T-cell (primary cell): ENCODE measurements around the gene NUDT9. TPM values are rescaled to one million over a fixed set of nuclear protein-coding genes. Genes with fewer than 3 reads are reported as not detected.
"Not testable (repeated sequence)": the region's sequence is repeated elsewhere in the genome, so short reads cannot be mapped to it uniquely, and the experiment has no call there.

Experiments
- ATAC-seq, 4 experiments: fragments of 200-7000 bp in 3 of 4; fragments of 150-1000 bp in 1 of 4; cut with Tn5 transposase; replicated peaks in 1 of 4; 1 replicate in 3 of 4; 2 replicates in 1 of 4; pipeline ENCODE4 v1.10.0; 2021; ENCODE audit warnings: moderate library complexity in 3 of 4, mild to moderate bottlenecking in 2 of 4, moderate number of reproducible peaks in 1 of 4
- CTCF ChIA-PET, 2 donors: fragments of 300-600 bp; sonication (Branson Sonifier 250); formaldehyde crosslinking; loops; one replicate each; lab custom pipeline; 2022; ENCODE audit warnings: antibody characterized with exemption in 2 of 2; lab: Charles Lee
- POLR2A ChIA-PET, 2 donors: fragments of 300-600 bp; sonication (Branson Sonifier 250); formaldehyde crosslinking; loops; one replicate each; lab custom pipeline; 2022; ENCODE audit warnings: antibody characterized with exemption in 2 of 2; lab: Charles Lee
- DNase-seq, 35 experiments: peaks; one replicate each; pipeline versions ENCODE4 v3.0.0 to v3.0.0-alpha.2; 2013 to 2023
- H3K27ac ChIP-seq: one replicate; pipeline ENCODE4 v1.5.1; 2013; ENCODE audit warnings: low read length
- H3K27me3 ChIP-seq, 2 experiments: replicated peaks in 1 of 2; 1 replicate in 1 of 2; 2 replicates in 1 of 2; pipeline versions ENCODE4 v1.6.1 to v1.7.0; 2013; ENCODE audit warnings: low read length in 1 of 2, mixed read lengths in 1 of 2; ENCODE audit not compliant: control insufficient read depth in 2 of 2, insufficient read depth in 2 of 2; ENCODE audit errors: extremely low read depth in 1 of 2
- H3K36me3 ChIP-seq, 2 donors: 1 replicate in 1 of 2; 2 replicates in 1 of 2; pipeline versions ENCODE4 v1.6.1 to v1.7.0; 2013; ENCODE audit warnings: low read length in 1 of 2; ENCODE audit not compliant: control insufficient read depth in 2 of 2, insufficient read depth in 1 of 2; ENCODE audit errors: extremely low read depth in 1 of 2
- H3K4me1 ChIP-seq, 2 experiments: 1 replicate in 1 of 2; 2 replicates in 1 of 2; pipeline versions ENCODE4 v1.6.1 to v1.7.0; 2013; ENCODE audit warnings: low read length in 2 of 2, mixed read lengths in 1 of 2; ENCODE audit not compliant: insufficient read depth in 2 of 2, control insufficient read depth in 1 of 2; ENCODE audit errors: extremely low read depth in 1 of 2
- H3K4me3 ChIP-seq, 2 donors: 1 replicate in 1 of 2; 2 replicates in 1 of 2; pipeline versions ENCODE4 v1.5.1 to v1.7.0; 2013; ENCODE audit warnings: mild to moderate bottlenecking in 2 of 2, low read length in 1 of 2, moderate library complexity in 1 of 2; ENCODE audit not compliant: control insufficient read depth in 1 of 2; ENCODE audit errors: extremely low read depth in 1 of 2
- H3K9me3 ChIP-seq: 2 replicates; pipeline ENCODE4 v1.7.0; 2013
- H3K27ac Mint-ChIP-seq, 2 donors: one replicate each; pipeline ENCODE4 v1.8.0; 2020 to 2021; ENCODE audit warnings: mild to moderate bottlenecking in 2 of 2, mixed read lengths in 2 of 2
- H3K27me3 Mint-ChIP-seq, 2 donors: one replicate each; pipeline ENCODE4 v1.8.0; 2021 to 2022; ENCODE audit warnings: mixed read lengths in 2 of 2
- H3K36me3 Mint-ChIP-seq: one replicate; pipeline ENCODE4 v1.8.0; 2021; ENCODE audit warnings: mixed read lengths
- H3K4me1 Mint-ChIP-seq, 3 donors: one replicate each; pipeline ENCODE4 v1.8.0; 2020 to 2022; ENCODE audit warnings: mixed read lengths in 3 of 3, mild to moderate bottlenecking in 1 of 3
- H3K4me3 Mint-ChIP-seq, 3 donors: one replicate each; pipeline ENCODE4 v1.8.0; 2020 to 2022; ENCODE audit warnings: mild to moderate bottlenecking in 3 of 3, mixed read lengths in 3 of 3, moderate library complexity in 3 of 3
- H3K9me3 Mint-ChIP-seq, 3 donors: one replicate each; pipeline ENCODE4 v1.8.0; 2020 to 2022; ENCODE audit warnings: mixed read lengths in 3 of 3
- WGBS: methylation state at CpG from one replicate; pipeline ENCODE4 v1.1.5; 2013; ENCODE audit warnings: missing lambda C conversion rate; ENCODE audit not compliant: insufficient coverage; 5-methylcytosine and 5-hydroxymethylcytosine counted together
- total RNA-seq, 35 experiments: library from RNA in 6 of 35; stranded (reverse) in 6 of 35; fragments of 120-200 nt in 1 of 35; gene quantifications; one replicate each; pipeline versions ENCODE4 v1.2.1 to v1.2.4 and lab custom pipeline; 2013 to 2026

NUDT9 gene
- total RNA-seq, 5 donors from 2014 or later (not counting 1 experiment from before 2014, with no cell fraction given): 10.1 to 18.0 (median 13.9) TPM

- DNase-seq (no peak), ATAC-seq (no peak)
- no peaks in the 10 kb centered on the region for H3K9me3 ChIP-seq
- ChIA-PET POLR2A (interaction anchor here in 1 of 2 donors (0.5 kb wide), 1 partner anchor 46 kb away, joined by 5 read pairs; no protein-coding TSS in a partner anchor), CTCF (interaction anchor here (0.8 to 1.1 kb wide), 4 partner anchors 32 to 379 kb away, joined by 3 to 4 read pairs (median 4); no protein-coding TSS in a partner anchor)
- 65% methylated on average over 4 of the region's 6 CpGs for WGBS
- Mint-ChIP-seq H3K27me3 (no peaks in the 10 kb centered on the region), H3K4me1 (peaks cover 0 to 3% (median 0%) of the 10 kb centered on the region in 3 donors), H3K27ac (peak overlapping the region in 1 of 2 donors; percentile 11), H3K4me3 (no peak overlapping the region), H3K9me3 (no peaks in the 10 kb centered on the region), H3K36me3 (no peaks in the 10 kb centered on the region)
- H3K36me3 ChIP-seq: no peaks in the 10 kb centered on the region
- no peak overlapping the region for H3K27ac ChIP-seq
- no peak overlapping the region for H3K4me3 ChIP-seq
- no peaks in the 10 kb centered on the region for H3K27me3 ChIP-seq
- no peaks in the 10 kb centered on the region for H3K4me1 ChIP-seq
These were observed 47.0 kb downstream of the NUDT9 start for GRCh38 chr4:87469390-87469789.

DNA sequence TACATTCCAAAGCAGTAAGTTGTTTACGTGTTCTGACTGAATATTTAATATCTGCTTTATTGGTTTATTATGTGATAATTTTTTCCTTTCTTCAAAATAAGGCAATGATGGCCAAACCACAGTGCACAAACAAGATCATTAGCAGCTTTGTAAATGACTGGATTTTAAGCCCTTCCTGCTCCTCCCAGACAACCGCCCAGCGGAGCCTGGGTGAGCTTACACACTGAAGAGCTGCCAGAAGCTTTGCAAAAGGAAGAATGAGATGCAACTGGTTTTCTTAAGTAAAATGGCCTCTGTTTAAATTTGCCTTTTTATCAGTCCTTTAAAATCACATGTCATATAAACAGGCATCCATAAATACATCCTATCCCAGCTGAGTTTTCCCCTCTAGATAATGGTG is 54.6 kb downstream of the NUDT9 start:
- Histone ChIP-seq H3K36me3 (no peaks in the 10 kb centered on the region), H3K27ac (no peak overlapping the region), H3K27me3 (no peaks in the 10 kb centered on the region), H3K4me1 (no peaks in the 10 kb centered on the region), H3K9me3 (no peaks in the 10 kb centered on the region), H3K4me3 (no peak overlapping the region)
- no peaks in the 10 kb centered on the region for H3K27me3 Mint-ChIP-seq
- H3K4me3 Mint-ChIP-seq: no peak overlapping the region
- ChIA-PET POLR2A (no interaction called here), CTCF (no interaction called here)
- no peak for DNase-seq
- WGBS: no CpG with 5 or more reads among the region's 3 CpGs
- no peaks in the 10 kb centered on the region for H3K4me1 Mint-ChIP-seq
- no peaks in the 10 kb centered on the region for H3K9me3 Mint-ChIP-seq
- no peak for ATAC-seq
- no peaks in the 10 kb centered on the region for H3K36me3 Mint-ChIP-seq
- no peak overlapping the region for H3K27ac Mint-ChIP-seq

GRCh38 chr4:87478732-87479250 is 56.4 kb downstream of the NUDT9 start:
- ATAC-seq (no peak), DNase-seq (no peak)
- Mint-ChIP-seq H3K4me3 (no peak overlapping the region), H3K27ac (no peak overlapping the region), H3K4me1 (no peaks in the 10 kb centered on the region), H3K9me3 (no peaks in the 10 kb centered on the region), H3K36me3 (peaks cover 7% of the 10 kb centered on the region), H3K27me3 (no peaks in the 10 kb centered on the region)
- Histone ChIP-seq H3K36me3 (no peaks in the 10 kb centered on the region), H3K27me3 (no peaks in the 10 kb centered on the region), H3K27ac (no peak overlapping the region), H3K4me3 (no peak overlapping the region), H3K9me3 (no peaks in the 10 kb centered on the region), H3K4me1 (no peaks in the 10 kb centered on the region)
- ChIA-PET POLR2A (no interaction called here), CTCF (no interaction called here)
- 83% methylated on average over 1 of the region's 1 CpG for WGBS

DNA sequence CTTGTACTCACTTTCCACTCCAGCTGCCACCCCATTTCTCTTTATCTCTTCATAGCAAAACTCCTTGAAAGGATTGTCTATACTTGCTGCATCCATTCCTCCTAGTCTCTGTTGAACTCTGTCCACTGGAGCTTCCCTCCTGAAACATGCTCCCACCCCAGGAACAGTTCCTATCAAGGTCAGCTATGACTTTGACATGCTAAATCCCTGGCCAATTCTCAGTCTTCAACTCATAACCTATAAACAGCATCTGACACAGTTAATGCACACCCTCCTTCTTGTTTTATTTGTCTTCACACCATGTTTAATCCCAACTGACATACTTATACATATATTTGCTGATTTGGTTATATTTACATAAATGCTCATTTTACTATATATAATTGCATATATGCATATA is 59.0 kb downstream of the NUDT9 start:
- Histone ChIP-seq H3K4me3 (no peak overlapping the region), H3K27ac (no peak overlapping the region), H3K36me3 (no peaks in the 10 kb centered on the region), H3K27me3 (no peaks in the 10 kb centered on the region), H3K9me3 (no peaks in the 10 kb centered on the region), H3K4me1 (no peaks in the 10 kb centered on the region)
- Mint-ChIP-seq H3K27me3 (no peaks in the 10 kb centered on the region), H3K36me3 (peaks cover 7% of the 10 kb centered on the region), H3K4me1 (no peaks in the 10 kb centered on the region), H3K27ac (no peak overlapping the region), H3K9me3 (no peaks in the 10 kb centered on the region), H3K4me3 (no peak overlapping the region)
- no peak for ATAC-seq
- POLR2A ChIA-PET: no interaction called here
- CTCF ChIA-PET: interaction anchor here in 1 of 2 donors (0.6 kb wide), 1 partner anchor 19 kb away, joined by 3 read pairs; no protein-coding TSS in a partner anchor
- no peak for DNase-seq

DNA sequence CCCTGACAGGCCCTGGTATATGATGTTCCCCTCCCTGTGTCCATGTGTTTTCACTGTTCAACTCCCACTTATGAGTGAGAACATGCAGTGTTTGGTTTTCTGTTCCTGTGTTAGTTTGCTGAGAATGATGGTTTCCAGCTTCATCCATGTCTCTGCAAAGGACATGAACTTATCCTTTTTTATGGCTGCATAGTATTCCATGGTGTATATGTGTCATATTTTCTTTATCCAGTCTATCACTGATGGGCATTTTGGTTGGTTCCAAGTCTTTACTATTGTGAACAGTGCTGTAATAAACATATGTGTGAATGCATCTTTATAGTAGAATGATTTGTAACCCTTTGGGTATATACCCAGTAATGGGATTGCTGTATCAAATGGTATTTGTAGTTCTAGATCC is 60.9 kb downstream of the NUDT9 start:
- not testable (repeated sequence) for ATAC-seq, H3K36me3 ChIP-seq, H3K9me3 Mint-ChIP-seq, H3K4me3 Mint-ChIP-seq, H3K4me3 ChIP-seq, DNase-seq, H3K27ac ChIP-seq, H3K27ac Mint-ChIP-seq, H3K27me3 Mint-ChIP-seq, H3K9me3 ChIP-seq, H3K36me3 Mint-ChIP-seq, H3K27me3 ChIP-seq, H3K4me1 ChIP-seq, H3K4me1 Mint-ChIP-seq
- CTCF ChIA-PET: interaction anchor here (0.6 to 1.4 kb wide), 2 partner anchors 108 to 733 kb away, joined by 3 to 4 read pairs; no protein-coding TSS in a partner anchor
- POLR2A ChIA-PET: interaction anchor here in 1 of 2 donors (0.5 kb wide), 1 partner anchor 105 kb away, joined by 3 read pairs; no protein-coding TSS in a partner anchor

DNA sequence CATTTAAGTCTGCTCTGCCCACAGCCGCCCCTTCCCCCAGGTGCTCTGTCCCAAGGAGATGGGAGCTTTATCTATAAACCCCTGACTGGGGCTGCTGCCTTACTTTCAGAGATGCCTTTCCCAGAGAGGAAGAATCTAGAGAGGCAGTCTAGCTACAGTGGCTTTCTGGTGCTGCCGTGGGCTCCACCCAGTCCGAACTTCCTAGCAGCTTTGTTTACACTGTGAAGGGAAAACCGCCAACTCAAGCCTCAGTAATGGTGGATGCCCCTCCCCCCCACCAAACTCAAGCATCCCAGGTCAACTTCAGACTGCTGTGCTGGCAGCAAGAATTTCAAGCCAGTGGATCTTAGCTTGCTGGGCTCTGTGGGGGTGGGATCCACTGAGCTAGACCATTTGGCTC is 66.3 kb downstream of the NUDT9 start:
- CTCF ChIA-PET: interaction anchor here in 1 of 2 donors (0.6 kb wide), 1 partner anchor 37 kb away, joined by 3 read pairs; no protein-coding TSS in a partner anchor
- H3K4me1 ChIP-seq, H3K4me1 Mint-ChIP-seq, POLR2A ChIA-PET, DNase-seq, H3K27me3 Mint-ChIP-seq, H3K4me3 ChIP-seq, H3K27ac Mint-ChIP-seq, H3K36me3 Mint-ChIP-seq, H3K4me3 Mint-ChIP-seq, H3K9me3 Mint-ChIP-seq, H3K36me3 ChIP-seq, H3K27me3 ChIP-seq, H3K9me3 ChIP-seq, H3K27ac ChIP-seq, ATAC-seq: not testable (repeated sequence)
- 93% methylated on average over 3 of the region's 4 CpGs for WGBS
